ENCODE data around the gene BBS9.
"Not testable (repeated sequence)": the region's sequence is repeated elsewhere in the genome, so short reads cannot be mapped to it uniquely, and the experiment has no call there.

BBS9 gene

GRCh38 chr7:33287738-33288137 is 158.4 kb downstream of the BBS9 start:
- Histone ChIP-seq H3K27ac (no peak overlapping the region), H3K9ac (ENCODE audit: insufficient read length) (no peak overlapping the region), H3K4me3 (no peak overlapping the region), H3K9me3 (ENCODE audit: low read depth, low read length) (no peaks in the 10 kb centered on the region), H3K36me3 (ENCODE audit: insufficient read depth, low read length) (no peaks in the 10 kb centered on the region)
- DNase-seq (ENCODE audit: low read depth, low spot score), result no peak
- TF ChIP-seq EZH2 (IDR thresholded peaks at IDR 0.05), result no peak
- no peak for TF ChIP-seq POLR2AphosphoS5 (IDR thresholded peaks at IDR 0.05; ENCODE audit: borderline replicate concordance, low read depth, low read length)

GRCh38 chr7:33298848-33299247 is 169.5 kb downstream of the BBS9 start:
- DNase-seq (ENCODE audit: low read depth, low spot score), result no peak
- TF ChIP-seq POLR2AphosphoS5 (IDR thresholded peaks at IDR 0.05; ENCODE audit: borderline replicate concordance, low read depth, low read length) (no peak), EZH2 (IDR thresholded peaks at IDR 0.05) (no peak), FOXP2 (optimal IDR thresholded peaks at IDR 0.05; ENCODE audit: control extremely low read depth, extremely low read length, insufficient read depth) (no peak)
- H3K9ac ChIP-seq (ENCODE audit: insufficient read length), result no peak overlapping the region
- H3K27ac ChIP-seq, result no peak overlapping the region
- H3K36me3 ChIP-seq (ENCODE audit: insufficient read depth, low read length), result no peaks in the 10 kb centered on the region
- no peaks in the 10 kb centered on the region for H3K9me3 ChIP-seq (ENCODE audit: low read depth, low read length)
- H3K4me3 ChIP-seq, result no peak overlapping the region

DNA sequence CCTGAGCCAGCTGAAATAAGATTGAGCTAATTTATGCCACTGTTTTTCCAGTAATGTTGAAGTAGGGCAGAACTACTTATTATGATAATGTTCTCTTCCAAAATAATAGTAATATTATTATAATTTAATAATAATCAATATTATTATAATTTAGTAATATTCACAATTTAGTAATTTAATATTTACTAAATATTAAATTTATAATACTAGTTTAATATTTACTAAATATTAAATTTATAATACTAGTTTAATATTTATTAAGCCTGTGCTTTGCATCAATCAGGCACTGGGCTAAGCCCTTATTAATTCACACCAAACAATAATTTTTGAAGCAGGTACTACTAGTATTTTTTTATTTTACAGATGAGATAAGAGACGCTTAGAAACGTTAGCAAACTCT is 170.1 kb downstream of the BBS9 start:
- no peak for DNase-seq (ENCODE audit: low read depth, low spot score)
- H3K4me3 ChIP-seq, result no peak overlapping the region
- TF ChIP-seq FOXP2 (optimal IDR thresholded peaks at IDR 0.05; ENCODE audit: control extremely low read depth, extremely low read length, insufficient read depth), result no peak
- TF ChIP-seq EZH2 (IDR thresholded peaks at IDR 0.05), result no peak
- no peak for TF ChIP-seq POLR2AphosphoS5 (IDR thresholded peaks at IDR 0.05; ENCODE audit: borderline replicate concordance, low read depth, low read length)

DNA sequence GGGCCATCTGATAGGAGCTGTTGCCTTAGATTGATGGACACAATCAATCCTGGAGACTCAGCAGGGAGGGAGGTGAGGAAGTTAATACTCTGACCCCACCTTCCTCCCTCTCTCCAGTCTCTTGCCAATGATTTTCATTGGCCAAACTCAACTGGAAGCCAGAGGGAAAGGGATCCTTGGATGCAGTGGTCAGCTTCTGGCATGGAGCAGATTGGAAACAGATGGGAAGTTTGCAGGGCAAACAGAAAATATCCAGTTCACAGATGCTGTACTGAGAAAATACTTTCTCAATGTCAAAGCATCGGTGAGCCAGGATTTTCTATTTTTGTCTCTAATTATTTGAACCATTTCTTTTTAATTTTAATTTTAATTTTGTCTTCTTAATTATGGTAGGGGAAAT is 170.8 kb downstream of the BBS9 start:
- Histone ChIP-seq H3K36me3 (ENCODE audit: insufficient read depth, low read length) (no peaks in the 10 kb centered on the region), H3K9me3 (ENCODE audit: low read depth, low read length) (no peaks in the 10 kb centered on the region), H3K4me3 (no peak overlapping the region), H3K9ac (ENCODE audit: insufficient read length) (no peak overlapping the region), H3K27ac (no peak overlapping the region)
- no peak for DNase-seq (ENCODE audit: low read depth, low spot score)
- TF ChIP-seq EZH2 (IDR thresholded peaks at IDR 0.05), result no peak
- no peak for TF ChIP-seq FOXP2 (optimal IDR thresholded peaks at IDR 0.05; ENCODE audit: control extremely low read depth, extremely low read length, insufficient read depth)
- TF ChIP-seq POLR2AphosphoS5 (IDR thresholded peaks at IDR 0.05; ENCODE audit: borderline replicate concordance, low read depth, low read length), result no peak

More for the DNA sequence above, 170.1 kb downstream of the BBS9 start:
- Histone ChIP-seq H3K27ac (no peak overlapping the region), H3K9me3 (ENCODE audit: low read depth, low read length) (no peaks in the 10 kb centered on the region), H3K36me3 (ENCODE audit: insufficient read depth, low read length) (no peaks in the 10 kb centered on the region), H3K9ac (ENCODE audit: insufficient read length) (no peak overlapping the region)

DNA sequence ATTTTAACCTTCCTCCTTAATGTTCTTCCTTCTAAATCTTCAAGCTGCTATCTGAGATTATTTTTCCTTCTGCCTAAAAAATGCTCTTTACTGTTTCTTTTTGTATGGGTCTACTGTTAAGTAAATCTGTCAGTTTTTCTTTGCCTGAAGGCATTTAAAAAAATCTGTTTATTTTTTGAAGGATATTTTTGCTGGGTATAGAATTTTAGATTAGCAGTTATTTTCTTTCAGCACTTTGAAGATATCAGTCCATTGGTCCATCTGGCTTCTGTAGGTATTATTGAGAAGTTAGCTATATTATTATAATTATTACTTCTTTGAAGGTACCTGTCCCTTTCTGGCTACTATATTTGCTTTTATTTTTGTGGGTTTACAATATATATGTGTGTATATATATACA is 171.4 kb downstream of the BBS9 start:
- no peak for DNase-seq (ENCODE audit: low read depth, low spot score)
- Histone ChIP-seq H3K9me3 (ENCODE audit: low read depth, low read length) (no peaks in the 10 kb centered on the region), H3K4me3 (no peak overlapping the region), H3K36me3 (ENCODE audit: insufficient read depth, low read length) (no peaks in the 10 kb centered on the region), H3K27ac (no peak overlapping the region), H3K9ac (ENCODE audit: insufficient read length) (no peak overlapping the region)
- TF ChIP-seq POLR2AphosphoS5 (IDR thresholded peaks at IDR 0.05; ENCODE audit: borderline replicate concordance, low read depth, low read length), result no peak
- no peak for TF ChIP-seq EZH2 (IDR thresholded peaks at IDR 0.05)
- no peak for TF ChIP-seq FOXP2 (optimal IDR thresholded peaks at IDR 0.05; ENCODE audit: control extremely low read depth, extremely low read length, insufficient read depth)

DNA sequence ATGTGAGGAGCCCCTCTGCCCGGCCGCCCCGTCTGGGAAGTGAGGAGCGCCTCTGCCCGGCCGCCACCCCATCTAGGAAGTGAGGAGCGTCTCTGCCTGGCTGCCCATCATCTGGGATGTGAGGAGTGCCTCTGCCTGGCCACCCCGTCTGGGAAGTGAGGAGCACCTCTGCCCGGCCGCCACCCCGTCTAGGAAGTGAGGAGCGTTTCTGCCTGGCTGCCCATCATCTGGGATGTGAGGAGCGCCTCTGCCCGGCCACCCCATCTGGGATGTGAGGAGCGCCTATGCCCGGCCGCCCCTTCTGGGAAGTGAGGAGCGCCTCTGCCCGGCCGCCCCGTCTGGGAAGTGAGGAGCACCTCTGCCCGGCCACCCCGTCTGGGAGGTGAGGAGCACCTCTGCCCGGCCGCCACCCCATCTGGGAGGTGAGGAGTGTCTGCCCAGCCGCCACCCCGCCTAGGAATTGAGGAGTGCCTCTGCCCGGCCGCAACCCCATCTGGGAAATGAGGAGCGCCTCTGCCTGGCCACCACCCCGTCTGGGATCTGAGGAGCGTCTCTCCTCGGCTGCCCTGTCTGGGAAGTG is 174.7 kb downstream of the BBS9 start:
- not testable (repeated sequence) for H3K4me3 ChIP-seq; DNase-seq (ENCODE audit: low read depth, low spot score); H3K9me3 ChIP-seq (ENCODE audit: low read depth, low read length); H3K27ac ChIP-seq; H3K9ac ChIP-seq (ENCODE audit: insufficient read length); H3K36me3 ChIP-seq (ENCODE audit: insufficient read depth, low read length)

- no peaks in the 10 kb centered on the region for H3K36me3 ChIP-seq (ENCODE audit: insufficient read depth, low read length)
- TF ChIP-seq FOXP2 (optimal IDR thresholded peaks at IDR 0.05; ENCODE audit: control extremely low read depth, extremely low read length, insufficient read depth) (no peak), POLR2AphosphoS5 (IDR thresholded peaks at IDR 0.05; ENCODE audit: borderline replicate concordance, low read depth, low read length) (no peak), EZH2 (IDR thresholded peaks at IDR 0.05) (no peak)
Observed at GRCh38 chr7:33307205-33307604, 177.8 kb downstream of the BBS9 start.

GRCh38 chr7:33310546-33310945 is 181.2 kb downstream of the BBS9 start:
- Histone ChIP-seq H3K9me3 (ENCODE audit: low read depth, low read length) (no peaks in the 10 kb centered on the region), H3K4me3 (no peak overlapping the region), H3K9ac (ENCODE audit: insufficient read length) (no peak overlapping the region), H3K36me3 (ENCODE audit: insufficient read depth, low read length) (no peaks in the 10 kb centered on the region), H3K27ac (no peak overlapping the region)
- DNase-seq (ENCODE audit: low read depth, low spot score), result no peak
- TF ChIP-seq FOXP2 (optimal IDR thresholded peaks at IDR 0.05; ENCODE audit: control extremely low read depth, extremely low read length, insufficient read depth) (no peak), POLR2AphosphoS5 (IDR thresholded peaks at IDR 0.05; ENCODE audit: borderline replicate concordance, low read depth, low read length) (no peak), EZH2 (IDR thresholded peaks at IDR 0.05) (no peak)

More at GRCh38 chr7:33307205-33307604, 177.8 kb downstream of the BBS9 start:
- H3K9ac ChIP-seq (ENCODE audit: insufficient read length), result no peak overlapping the region
- H3K9me3 ChIP-seq (ENCODE audit: low read depth, low read length), result no peaks in the 10 kb centered on the region
- H3K4me3 ChIP-seq, result no peak overlapping the region
- DNase-seq (ENCODE audit: low read depth, low spot score), result no peak
- no peak overlapping the region for H3K27ac ChIP-seq

DNA sequence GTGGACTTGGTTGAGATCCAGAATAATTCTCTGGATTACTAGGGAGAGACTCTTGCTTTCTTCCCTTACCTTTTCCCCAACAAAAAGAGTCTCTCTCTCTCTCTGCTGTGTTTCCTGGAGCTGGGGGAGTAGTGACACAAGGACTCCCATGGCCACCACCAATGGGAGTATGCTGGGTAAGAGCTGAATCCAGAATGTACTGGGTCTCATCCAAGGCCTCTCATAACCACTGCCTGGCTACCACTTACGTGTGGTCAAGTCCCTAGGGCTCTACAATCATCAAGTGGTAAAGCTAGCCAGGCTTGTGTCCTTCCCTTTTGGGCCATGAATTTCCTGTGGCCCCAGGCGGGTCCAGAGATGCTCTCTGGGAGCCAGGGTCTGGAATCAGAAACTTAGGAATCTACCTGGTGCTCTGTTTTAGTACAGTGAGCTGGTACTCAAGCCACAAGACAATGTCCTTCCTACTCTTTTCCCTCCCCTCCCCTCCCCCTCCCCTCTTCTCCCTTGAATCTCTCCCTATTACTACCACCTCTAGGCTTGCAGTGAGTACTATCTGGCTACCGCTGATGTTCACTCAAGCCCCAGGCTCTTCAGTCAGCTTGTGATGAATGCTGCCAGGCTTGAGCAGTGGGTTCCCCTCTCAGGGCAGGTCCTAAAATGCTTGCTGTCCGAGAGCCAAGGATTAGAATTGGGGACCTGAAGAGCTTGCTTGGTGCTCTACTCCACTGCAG is 196.6 kb downstream of the BBS9 start:
- no peaks in the 10 kb centered on the region for H3K36me3 ChIP-seq (ENCODE audit: insufficient read depth, low read length)
- H3K27ac ChIP-seq, result no peak overlapping the region
- DNase-seq (ENCODE audit: low read depth, low spot score), result no peak

More for the DNA sequence above, 196.6 kb downstream of the BBS9 start:
- TF ChIP-seq FOXP2 (optimal IDR thresholded peaks at IDR 0.05; ENCODE audit: control extremely low read depth, extremely low read length, insufficient read depth) (no peak), POLR2AphosphoS5 (IDR thresholded peaks at IDR 0.05; ENCODE audit: borderline replicate concordance, low read depth, low read length) (no peak), EZH2 (IDR thresholded peaks at IDR 0.05) (no peak)
- H3K9me3 ChIP-seq (ENCODE audit: low read depth, low read length), result no peaks in the 10 kb centered on the region
- H3K4me3 ChIP-seq, result no peak overlapping the region
- H3K9ac ChIP-seq (ENCODE audit: insufficient read length), result no peak overlapping the region

Data from SK-N-MC (cell line).